GM12878 (cell line): ENCODE measurements around the gene DNAJB8. TPM values are rescaled to one million over a fixed set of nuclear protein-coding genes. Genes with fewer than 3 reads are reported as not detected.

Experiments
- BCLAF1 ChIP-seq: fragments of 450-650 bp; IDR thresholded peaks from 2 replicates; pipeline ENCODE4 v1.6.1; 2017; ENCODE audit warnings: antibody characterized with exemption, mild to moderate bottlenecking, moderate library complexity
- CREM ChIP-seq: IDR thresholded peaks from 2 replicates; pipeline ENCODE4 v1.6.1; 2014; ENCODE audit warnings: antibody characterized with exemption, low read depth
- EP300 ChIP-seq, 2 experiments: fragments of 150-350 bp in 1 of 2; IDR thresholded peaks; 2 replicates each; pipeline ENCODE4 v1.6.1; 2011 to 2012; ENCODE audit warnings: low read depth in 2 of 2, low read length in 2 of 2, borderline replicate concordance in 1 of 2, improper control_type of control experiment in 1 of 2, inconsistent platforms in 1 of 2; ENCODE audit not compliant: control insufficient read depth in 1 of 2
- GABPA ChIP-seq: IDR thresholded peaks from 2 replicates; pipeline ENCODE4 v1.6.1; 2014; ENCODE audit warnings: antibody characterized with exemption, low read depth, mild to moderate bottlenecking, inconsistent platforms
- IRF4 ChIP-seq: IDR thresholded peaks from 2 replicates; pipeline ENCODE4 v1.6.1; 2011; ENCODE audit warnings: low read depth, low read length
- NFYB ChIP-seq: IDR thresholded peaks from 2 replicates; pipeline ENCODE4 v1.6.1; 2011; ENCODE audit warnings: low read depth, mild to moderate bottlenecking, low read length, improper control_type of control experiment, moderate library complexity; ENCODE audit not compliant: insufficient read depth
- NKRF ChIP-seq: fragments of 450-650 bp; conservative IDR thresholded peaks from 2 replicates; pipeline ENCODE4 v1.6.1; 2017; ENCODE audit warnings: mild to moderate bottlenecking, moderate library complexity
- PKNOX1 ChIP-seq: fragments of 450-650 bp; IDR thresholded peaks from 2 replicates; pipeline ENCODE4 v1.6.1; 2016; ENCODE audit warnings: mild to moderate bottlenecking
- RELA ChIP-seq: fragments of 450-650 bp; IDR thresholded peaks from 2 replicates; pipeline ENCODE4 v1.8.0; 2014; ENCODE audit warnings: borderline replicate concordance; ENCODE audit not compliant: partially characterized antibody
- RELB ChIP-seq: fragments of 450-650 bp; IDR thresholded peaks from 2 replicates; pipeline ENCODE4 v1.6.1; 2017; ENCODE audit warnings: low read depth, mild to moderate bottlenecking, moderate library complexity
- SPI1 ChIP-seq: IDR thresholded peaks from 2 replicates; pipeline ENCODE4 v1.6.1; 2011; ENCODE audit warnings: low read depth, mild to moderate bottlenecking, low read length, moderate library complexity, borderline replicate concordance; ENCODE audit not compliant: insufficient read depth
- polyA plus RNA-seq, 11 experiments: library from polyadenylated mRNA; depleted of rRNA in 4 of 11; unstranded in 6 of 11; stranded (reverse) in 5 of 11; fragments of >200 nt; fragmentation: Nextera tagmentation in 4 of 11; fragmentation: Illumina TruSeq in 1 of 11; extraction: Ambion mirVana in 4 of 11; extraction: Trizol in 1 of 11; gene quantifications; 1 replicate in 1 of 11; 2 replicates in 10 of 11; pipeline versions ENCODE4 v1.2.1 to v1.2.3, GENCODE V29; 2011 to 2016; ENCODE audit warnings: inconsistent platforms in 2 of 11, missing spikeins in 2 of 11, low read depth in 1 of 11
- total RNA-seq, 4 experiments: library from RNA; depleted of rRNA in 3 of 4; stranded (reverse); fragments of >200 nt in 3 of 4; fragmentation: Illumina TruSeq in 1 of 4; extraction: Trizol in 1 of 4; gene quantifications; 2 replicates each; pipeline versions ENCODE4 v1.2.1 to v1.2.3, GENCODE V29; 2013 to 2021

The DNAJB8 gene
- total and polyA plus RNA-seq, 10 of the 15 experiments (the other 5 are each of a cell fraction or from before 2014, with no cell fraction given) = not detected

- TF ChIP-seq BCLAF1 (no peak), GABPA (no peak), NKRF (no peak), RELB (no peak), SPI1 (no peak), IRF4 (no peak), RELA (no peak), PKNOX1 (no peak), EP300 (IDR thresholded peaks at IDR 0.05; ENCODE audit: borderline replicate concordance in 1 of 2, control insufficient read depth in 1 of 2, low read depth in 2 of 2, low read length in 2 of 2) (no peak), CREM (no peak), NFYB (no peak)
- TF ChIP-seq, all 136 proteins: peak for 0
Observed at GRCh38 chr3:128480717-128481437, 14.2 kb upstream of the DNAJB8 start (continued).
